SU-DHL-6 (cell line): ENCODE data around the gene ERRFI1.

Experiments
- H2AFZ ChIP-seq: fragments of 200-600 bp; sonication (generic); 2 replicates; pipeline ENCODE4 v1.6.1; 2014; ENCODE audit warnings: low read depth, mild to moderate bottlenecking, moderate library complexity, mixed read lengths, antibody characterized with exemption, low read length; ENCODE audit not compliant: severe bottlenecking
- H3F3A ChIP-seq: fragments of 200-600 bp; shearing (Covaris generic); 2 replicates; pipeline ENCODE4 v1.6.0; 2016; ENCODE audit warnings: antibody characterized with exemption, mild to moderate bottlenecking; ENCODE audit not compliant: insufficient read depth
- H3K27ac ChIP-seq: fragments of 200-600 bp; sonication (generic); 2 replicates; pipeline ENCODE4 v1.5.1; 2016; ENCODE audit warnings: low read depth, mild to moderate bottlenecking, low read length, moderate library complexity, mixed read lengths
- H3K27me3 ChIP-seq: fragments of 200-600 bp; sonication (generic), shearing (Covaris generic); 2 replicates; pipeline ENCODE4 v1.6.0; 2014; ENCODE audit warnings: mild to moderate bottlenecking, low read length
- H3K36me3 ChIP-seq: fragments of 200-600 bp; sonication (generic); 2 replicates; pipeline ENCODE4 v1.6.1; 2014; ENCODE audit warnings: mild to moderate bottlenecking, low read length, mixed read lengths
- H3K4me2 ChIP-seq: fragments of 300-600, 200-600 bp; shearing (Covaris generic), sonication (generic); 2 replicates; pipeline ENCODE4 v1.6.0; 2014; ENCODE audit warnings: low read length, low read depth, mild to moderate bottlenecking; ENCODE audit not compliant: poor library complexity, severe bottlenecking
- H3K4me3 ChIP-seq: fragments of 200-600 bp; sonication (generic); 2 replicates; pipeline ENCODE4 v1.5.1; 2014; ENCODE audit warnings: antibody characterized with exemption, low read length, mild to moderate bottlenecking, mixed read lengths; ENCODE audit not compliant: insufficient read depth, poor library complexity, severe bottlenecking
- H3K79me2 ChIP-seq: fragments of 200-600 bp; sonication (generic); 2 replicates; pipeline ENCODE4 v1.6.1; 2014; ENCODE audit warnings: mild to moderate bottlenecking, low read length, moderate library complexity; ENCODE audit not compliant: insufficient read depth
- H3K9ac ChIP-seq: fragments of 200-600 bp; sonication (generic); 2 replicates; pipeline ENCODE4 v1.7.0; 2014; ENCODE audit warnings: mild to moderate bottlenecking, low read length
- H3K9me2 ChIP-seq: fragments of 200-600 bp; sonication (generic); replicated peaks from 2 replicates; pipeline ENCODE4 v1.6.1; 2014; ENCODE audit warnings: low read length; ENCODE audit not compliant: insufficient read depth
- H3K9me3 ChIP-seq: fragments of 200-600 bp; sonication (generic); 2 replicates; pipeline ENCODE4 v1.6.1; 2014; ENCODE audit warnings: low read length, mixed read lengths; ENCODE audit not compliant: insufficient read depth
- H4K20me1 ChIP-seq: fragments of 200-600 bp; sonication (generic); 2 replicates; pipeline ENCODE4 v1.6.1; 2014; ENCODE audit warnings: low read depth, mild to moderate bottlenecking, antibody characterized with exemption, low read length, moderate library complexity, mixed read lengths
- CTCF ChIP-seq: fragments of 200-600 bp; sonication (generic); IDR thresholded peaks from one replicate; pipeline ENCODE4 v1.5.1; 2017; ENCODE audit warnings: antibody characterized with exemption, mild to moderate bottlenecking, low read length, moderate library complexity; ENCODE audit not compliant: insufficient read depth, poor library complexity, severe bottlenecking
- EZH2phosphoT487 ChIP-seq: fragments of 200-600 bp; sonication (generic), shearing (Covaris generic); conservative IDR thresholded peaks from 2 replicates; pipeline ENCODE4 v1.6.1; 2018; ENCODE audit warnings: mild to moderate bottlenecking, antibody characterized with exemption, low read length, moderate library complexity, mixed read lengths

The ERRFI1 gene

DNA sequence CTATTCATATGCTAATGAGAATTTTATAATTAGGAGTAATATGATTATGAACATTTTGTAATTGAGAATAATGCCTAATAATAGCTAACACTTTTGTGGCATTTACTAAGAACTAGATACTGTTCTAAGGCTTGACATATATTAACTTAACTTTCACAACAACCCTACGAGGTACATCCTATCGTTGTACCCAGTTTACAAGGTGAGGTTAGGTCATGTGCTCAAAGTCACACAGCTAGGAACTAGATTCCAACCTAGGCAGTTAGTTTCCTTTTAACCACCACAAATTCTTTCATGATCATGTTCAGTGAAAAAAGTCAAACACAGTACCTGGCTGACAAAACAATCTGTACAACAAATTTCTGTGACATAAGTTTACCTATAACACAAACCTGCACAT is 13.0 kb upstream of the ERRFI1 start:
- no peaks in the 10 kb centered on the region; the same call in 1 of the 2 replicates for H3K36me3 ChIP-seq
- no peak overlapping the region for H3K27ac ChIP-seq
- TF ChIP-seq EZH2phosphoT487: no peak
- H3K4me3 ChIP-seq: no peak overlapping the region
- no peaks in the 10 kb centered on the region for H3F3A ChIP-seq
- no peak overlapping the region for H3K9ac ChIP-seq
- H3K9me2 ChIP-seq: no peaks in the 10 kb centered on the region
- no peak overlapping the region for H2AFZ ChIP-seq
- H4K20me1 ChIP-seq: no peaks in the 10 kb centered on the region
- no peaks in the 10 kb centered on the region for H3K79me2 ChIP-seq
- H3K27me3 ChIP-seq: no peaks in the 10 kb centered on the region
- no peaks in the 10 kb centered on the region for H3K9me3 ChIP-seq
- no peak overlapping the region for H3K4me2 ChIP-seq

DNA sequence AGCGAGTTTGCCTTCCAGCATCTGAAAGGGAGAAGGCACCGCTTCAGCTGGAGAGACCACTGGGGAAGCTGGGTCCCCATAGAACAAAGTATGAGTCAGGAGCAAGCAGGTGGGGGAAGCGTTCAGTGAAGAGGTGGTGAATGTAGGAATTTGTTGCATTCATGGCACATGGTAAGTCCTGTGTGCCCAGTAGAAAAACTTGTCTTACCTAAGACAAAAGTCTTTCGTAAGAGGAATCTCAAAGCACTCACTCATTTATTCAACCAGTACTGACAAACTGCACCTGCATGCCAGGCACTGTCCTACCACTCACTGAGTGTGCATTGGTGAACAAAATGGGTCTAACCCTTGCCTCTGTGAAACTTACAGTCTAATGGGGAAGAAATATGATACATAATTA is 9.2 kb upstream of the ERRFI1 start:
- Histone ChIP-seq H3K27ac (no peak overlapping the region), H3K79me2 (no peaks in the 10 kb centered on the region)

GRCh38 chr1:8033322-8033721 is 7.2 kb upstream of the ERRFI1 start:
- H3K36me3 ChIP-seq: no peaks in the 10 kb centered on the region
- H4K20me1 ChIP-seq: no peaks in the 10 kb centered on the region
- H3K9me3 ChIP-seq: no peaks in the 10 kb centered on the region
- H3K4me3 ChIP-seq: no peak overlapping the region
- no peak overlapping the region for H2AFZ ChIP-seq
- H3K79me2 ChIP-seq: no peaks in the 10 kb centered on the region
- H3K4me2 ChIP-seq: no peak overlapping the region
- no peak overlapping the region for H3K9ac ChIP-seq
- no peak overlapping the region for H3K27ac ChIP-seq
- no peaks in the 10 kb centered on the region for H3K9me2 ChIP-seq
- H3F3A ChIP-seq: no peaks in the 10 kb centered on the region
- H3K27me3 ChIP-seq: no peaks in the 10 kb centered on the region
- TF ChIP-seq EZH2phosphoT487 (no peak), CTCF (no peak)

More for the DNA sequence above, 9.2 kb upstream of the ERRFI1 start:
- H2AFZ ChIP-seq: no peak overlapping the region
- no peak overlapping the region for H3K9ac ChIP-seq
- H3K4me3 ChIP-seq: no peak overlapping the region
- H4K20me1 ChIP-seq: no peaks in the 10 kb centered on the region
- H3F3A ChIP-seq: no peaks in the 10 kb centered on the region
- H3K27me3 ChIP-seq: no peaks in the 10 kb centered on the region
- no peaks in the 10 kb centered on the region for H3K9me2 ChIP-seq
- TF ChIP-seq EZH2phosphoT487: no peak
- no peak for TF ChIP-seq CTCF
- H3K9me3 ChIP-seq: no peaks in the 10 kb centered on the region
- no peak overlapping the region for H3K4me2 ChIP-seq
- H3K36me3 ChIP-seq: no peaks in the 10 kb centered on the region

- H3K36me3 ChIP-seq: no peaks in the 10 kb centered on the region
- H3K9me3 ChIP-seq: no peaks in the 10 kb centered on the region
- no peak overlapping the region for H3K9ac ChIP-seq
- no peak for TF ChIP-seq EZH2phosphoT487
- no peak for TF ChIP-seq CTCF
- no peak overlapping the region for H3K4me2 ChIP-seq
- no peaks in the 10 kb centered on the region for H3K9me2 ChIP-seq
- no peak overlapping the region for H3K27ac ChIP-seq
- H3F3A ChIP-seq: no peaks in the 10 kb centered on the region
- H3K27me3 ChIP-seq: no peaks in the 10 kb centered on the region
- no peaks in the 10 kb centered on the region for H4K20me1 ChIP-seq
- no peak overlapping the region for H3K4me3 ChIP-seq
- H3K79me2 ChIP-seq: no peaks in the 10 kb centered on the region
- no peak overlapping the region for H2AFZ ChIP-seq
Observed at GRCh38 chr1:8032366-8032910, 6.3 kb upstream of the ERRFI1 start.
